ENCODE results near the gene LITAFD.

GRCh38 chr16:8908810-8909468 is 26.8 kb downstream of the LITAFD start:
- TF ChIP-seq POLR2A (IDR thresholded peaks at IDR 0.05) (no peak), CTCF (IDR thresholded peaks at IDR 0.05) (no peak)
